ENCODE measurements around the gene PRPF19. TPM values are rescaled to one million over a fixed set of nuclear protein-coding genes. Genes with fewer than 3 reads are reported as not detected.

The PRPF19 gene
- total RNA-seq, 1 donor from 2014 or later: 111 TPM

DNA sequence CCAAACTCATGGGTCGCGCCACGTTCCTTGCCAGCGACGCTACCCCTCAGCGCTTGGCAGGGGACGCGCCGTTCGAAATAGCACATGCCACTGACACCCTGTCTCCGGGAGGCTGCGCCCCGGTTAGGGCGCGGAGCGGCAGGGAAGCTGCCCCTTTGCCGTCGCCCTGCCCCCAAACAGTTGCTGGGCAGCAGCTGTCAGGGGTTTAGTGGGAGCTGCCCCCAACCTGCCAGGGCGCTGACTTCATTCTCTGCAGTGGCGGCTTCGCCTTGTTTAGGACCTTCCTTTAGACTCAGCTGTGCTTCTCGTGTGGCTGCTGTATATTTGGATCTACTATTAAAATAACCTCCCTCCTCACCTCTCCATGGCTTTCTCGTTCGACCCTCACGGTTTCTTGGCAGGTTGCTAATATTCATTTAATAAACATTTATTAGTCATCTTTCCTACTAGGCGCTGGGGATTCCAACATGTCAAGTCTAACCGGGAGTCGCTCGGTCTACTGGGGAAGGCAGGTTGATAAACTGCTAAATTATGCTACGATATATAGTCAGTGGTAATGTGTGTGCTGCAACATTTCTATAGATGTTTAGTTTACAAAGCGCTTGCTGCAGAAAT, 8.4 kb upstream of the PRPF19 start:
- Mint-ChIP-seq H3K27ac (peak overlapping the region; percentile 93), H3K4me3 (ENCODE audit: low read depth) (peak overlapping the region; percentile 88), H3K4me1 (ENCODE audit: low read depth) (peaks cover 21% of the 10 kb centered on the region), H3K9me3 (ENCODE audit: low read depth) (no peaks in the 10 kb centered on the region), H3K36me3 (ENCODE audit: insufficient read depth) (no peaks in the 10 kb centered on the region), H3K27me3 (peaks cover 6% of the 10 kb centered on the region)
- TF ChIP-seq, protein P1, sequence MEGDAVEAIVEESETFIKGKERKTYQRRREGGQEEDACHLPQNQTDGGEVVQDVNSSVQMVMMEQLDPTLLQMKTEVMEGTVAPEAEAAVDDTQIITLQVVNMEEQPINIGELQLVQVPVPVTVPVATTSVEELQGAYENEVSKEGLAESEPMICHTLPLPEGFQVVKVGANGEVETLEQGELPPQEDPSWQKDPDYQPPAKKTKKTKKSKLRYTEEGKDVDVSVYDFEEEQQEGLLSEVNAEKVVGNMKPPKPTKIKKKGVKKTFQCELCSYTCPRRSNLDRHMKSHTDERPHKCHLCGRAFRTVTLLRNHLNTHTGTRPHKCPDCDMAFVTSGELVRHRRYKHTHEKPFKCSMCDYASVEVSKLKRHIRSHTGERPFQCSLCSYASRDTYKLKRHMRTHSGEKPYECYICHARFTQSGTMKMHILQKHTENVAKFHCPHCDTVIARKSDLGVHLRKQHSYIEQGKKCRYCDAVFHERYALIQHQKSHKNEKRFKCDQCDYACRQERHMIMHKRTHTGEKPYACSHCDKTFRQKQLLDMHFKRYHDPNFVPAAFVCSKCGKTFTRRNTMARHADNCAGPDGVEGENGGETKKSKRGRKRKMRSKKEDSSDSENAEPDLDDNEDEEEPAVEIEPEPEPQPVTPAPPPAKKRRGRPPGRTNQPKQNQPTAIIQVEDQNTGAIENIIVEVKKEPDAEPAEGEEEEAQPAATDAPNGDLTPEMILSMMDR (IDR thresholded peaks at IDR 0.05; ENCODE audit: unreplicated experiment): no peak
- no peak for DNase-seq (ENCODE audit: low spot score, unreplicated experiment)

- no peaks in the 10 kb centered on the region for H3K9me3 Mint-ChIP-seq (ENCODE audit: low read depth)
- H3K4me1 Mint-ChIP-seq (ENCODE audit: low read depth): peaks cover 21% of the 10 kb centered on the region
- TF ChIP-seq, protein P1 (IDR thresholded peaks at IDR 0.05; ENCODE audit: unreplicated experiment): no peak
- peak within 1 kb of the TSS; percentile 88 for H3K4me3 Mint-ChIP-seq (ENCODE audit: low read depth)
- H3K36me3 Mint-ChIP-seq (ENCODE audit: insufficient read depth): no peaks in the 10 kb centered on the region
- H3K27ac Mint-ChIP-seq: peak within 1 kb of the TSS; percentile 96
- peaks cover 14% of the 10 kb centered on the region for H3K27me3 Mint-ChIP-seq
- peak; percentile 72 for DNase-seq (ENCODE audit: low spot score, unreplicated experiment)
These were observed 7.6 kb upstream of the PRPF19 start, which contains the start of gene TMEM109 for GRCh38 chr11:60913793-60914632. Gene TMEM109, plus strand, starts transcription at chr11:60914158. Its CDS starts 5,536 bp downstream, at chr11:60919694.

- Mint-ChIP-seq H3K9me3 (ENCODE audit: low read depth) (no peaks in the 10 kb centered on the region), H3K4me3 (ENCODE audit: low read depth) (peak overlapping the region; percentile 88), H3K27me3 (peaks cover 24% of the 10 kb centered on the region), H3K4me1 (ENCODE audit: low read depth) (peaks cover 21% of the 10 kb centered on the region), H3K36me3 (ENCODE audit: insufficient read depth) (no peaks in the 10 kb centered on the region), H3K27ac (peak overlapping the region; percentile 96)
- DNase-seq (ENCODE audit: low spot score, unreplicated experiment): no peak
- TF ChIP-seq, protein P1 (IDR thresholded peaks at IDR 0.05; ENCODE audit: unreplicated experiment): no peak
These were observed 6.6 kb upstream of the PRPF19 start for GRCh38 chr11:60912851-60913528.

- TF ChIP-seq, protein P1 (IDR thresholded peaks at IDR 0.05; ENCODE audit: unreplicated experiment): no peak
- Mint-ChIP-seq H3K4me3 (ENCODE audit: low read depth) (no peak overlapping the region), H3K9me3 (ENCODE audit: low read depth) (no peaks in the 10 kb centered on the region), H3K27me3 (peaks cover 28% of the 10 kb centered on the region), H3K4me1 (ENCODE audit: low read depth) (peaks cover 21% of the 10 kb centered on the region), H3K27ac (no peak overlapping the region), H3K36me3 (ENCODE audit: insufficient read depth) (no peaks in the 10 kb centered on the region)
- no peak for DNase-seq (ENCODE audit: low spot score, unreplicated experiment)
These were observed 6.0 kb upstream of the PRPF19 start for GRCh38 chr11:60912223-60912850.

Data from progenitor cell of endocrine pancreas (in vitro differentiated cells).